Stomach (tissue), 4 donors: ENCODE results near the gene ZNF506.
"Not testable (repeated sequence)": the region's sequence is repeated elsewhere in the genome, so short reads cannot be mapped to it uniquely, and the experiment has no call there.

Experiments used
- EP300 ChIP-seq: sonication (generic); formaldehyde crosslinking; IDR thresholded peaks from one replicate; pipeline ENCODE4 v1.6.1; 2017; ENCODE audit warnings: antibody characterized with exemption
- POLR2A ChIP-seq, 4 donors: fragments of 450-650 bp; IDR thresholded peaks; one replicate each; pipeline ENCODE4 v1.6.1; 2016; ENCODE audit warnings: antibody characterized with exemption in 4 of 4, control low read depth in 2 of 4, mild to moderate bottlenecking in 1 of 4, moderate library complexity in 1 of 4
- POLR2AphosphoS5 ChIP-seq, 3 donors: sonication (generic); formaldehyde crosslinking; IDR thresholded peaks; one replicate each; pipeline ENCODE4 v1.6.1; 2016; ENCODE audit warnings: antibody characterized with exemption in 3 of 3
- TF ChIP-seq, protein P1 (sequence below), 7 experiments: fragments of 450-650 bp in 4 of 7; fragments of 200-600 bp in 3 of 7; sonication (generic) in 3 of 7; IDR thresholded peaks; one replicate each; pipeline ENCODE4 v1.5.1; 2016 to 2019; ENCODE audit warnings: antibody characterized with exemption in 7 of 7, control low read depth in 2 of 7, mild to moderate bottlenecking in 1 of 7

- TF ChIP-seq, protein P1, sequence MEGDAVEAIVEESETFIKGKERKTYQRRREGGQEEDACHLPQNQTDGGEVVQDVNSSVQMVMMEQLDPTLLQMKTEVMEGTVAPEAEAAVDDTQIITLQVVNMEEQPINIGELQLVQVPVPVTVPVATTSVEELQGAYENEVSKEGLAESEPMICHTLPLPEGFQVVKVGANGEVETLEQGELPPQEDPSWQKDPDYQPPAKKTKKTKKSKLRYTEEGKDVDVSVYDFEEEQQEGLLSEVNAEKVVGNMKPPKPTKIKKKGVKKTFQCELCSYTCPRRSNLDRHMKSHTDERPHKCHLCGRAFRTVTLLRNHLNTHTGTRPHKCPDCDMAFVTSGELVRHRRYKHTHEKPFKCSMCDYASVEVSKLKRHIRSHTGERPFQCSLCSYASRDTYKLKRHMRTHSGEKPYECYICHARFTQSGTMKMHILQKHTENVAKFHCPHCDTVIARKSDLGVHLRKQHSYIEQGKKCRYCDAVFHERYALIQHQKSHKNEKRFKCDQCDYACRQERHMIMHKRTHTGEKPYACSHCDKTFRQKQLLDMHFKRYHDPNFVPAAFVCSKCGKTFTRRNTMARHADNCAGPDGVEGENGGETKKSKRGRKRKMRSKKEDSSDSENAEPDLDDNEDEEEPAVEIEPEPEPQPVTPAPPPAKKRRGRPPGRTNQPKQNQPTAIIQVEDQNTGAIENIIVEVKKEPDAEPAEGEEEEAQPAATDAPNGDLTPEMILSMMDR (IDR thresholded peaks at IDR 0.05), result not testable (repeated sequence)
- TF ChIP-seq POLR2AphosphoS5 (IDR thresholded peaks at IDR 0.05); POLR2A (IDR thresholded peaks at IDR 0.05); EP300: not testable (repeated sequence)
Observed at GRCh38 chr19:19743921-19744320, 77.6 kb downstream of the ZNF506 start.
